ENCODE results near the gene AUTS2. TPM values are rescaled to one million over a fixed set of nuclear protein-coding genes. Genes with fewer than 3 reads are reported as not detected.

Gene AUTS2
- total and polyA plus RNA-seq, 10 of the 15 experiments (the other 5 are each of a cell fraction or from before 2014, with no cell fraction given), result 6.4 to 55.6 (median 21.6) TPM

DNA sequence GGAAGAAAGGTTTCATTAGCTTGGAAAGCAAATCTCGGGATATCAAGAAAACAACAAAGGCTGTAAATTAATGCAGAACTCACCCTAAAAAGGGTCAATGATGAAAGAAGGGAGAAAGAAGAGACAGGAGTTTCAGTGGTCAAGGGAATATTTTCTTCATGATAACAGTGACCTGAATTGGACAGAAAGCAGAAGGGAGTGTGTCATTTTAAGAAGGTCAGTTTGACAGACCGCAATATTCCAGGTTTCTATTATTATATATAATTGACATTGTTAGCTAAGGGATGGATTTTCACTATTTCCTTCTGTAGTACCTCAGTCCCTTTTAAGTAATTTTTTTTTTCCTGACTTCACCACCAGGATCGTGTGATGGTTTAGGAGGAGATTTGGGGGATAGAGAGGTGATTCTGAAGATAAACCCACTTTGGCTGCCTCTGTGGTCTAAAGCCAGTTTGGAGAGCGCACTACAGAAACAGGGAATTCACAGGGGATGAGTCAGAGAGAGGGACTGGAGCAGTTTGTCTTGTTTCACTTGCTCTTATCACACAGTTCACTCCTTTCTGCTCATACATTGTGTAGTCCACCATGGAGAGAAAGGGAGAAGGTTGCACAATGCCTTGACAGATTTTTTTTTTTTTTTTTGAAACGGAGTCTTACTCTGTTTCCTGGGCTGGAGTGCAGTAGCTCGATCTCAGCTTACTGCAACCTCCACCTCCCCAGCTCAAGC lies 417.9 kb downstream of the AUTS2 start:
- intact Hi-C loops (cut with micrococcal nuclease; ENCODE audit: unreplicated experiment), result no loop called here
- FAIRE-seq (no peak), ATAC-seq (peak; percentile 67), DNase-seq (ENCODE audit: low read depth, low spot score) (no peak)
- Histone ChIP-seq H4K20me1 (ENCODE audit: control insufficient read depth, insufficient read depth) (no peaks in the 10 kb centered on the region), H3K4me1 (ENCODE audit: control insufficient read depth, insufficient read depth, low read length) (peaks cover 4% of the 10 kb centered on the region; the same call in 1 of the 2 replicates), H3K9me3 (replicated peaks; ENCODE audit: control insufficient read depth, insufficient read depth, low read length) (no peaks in the 10 kb centered on the region), H3K27me3 (replicated peaks in 1 of 2; ENCODE audit: control insufficient read depth in 2 of 2, insufficient read depth in 2 of 2, low read length in 1 of 2) (no peaks in the 10 kb centered on the region), H3K79me2 (ENCODE audit: control insufficient read depth, insufficient read depth, low read length) (no peaks in the 10 kb centered on the region; the same call in 1 of the 2 replicates), H3K27ac (ENCODE audit: control insufficient read depth, insufficient read depth) (no peak overlapping the region), H3K36me3 (ENCODE audit: control insufficient read depth in 2 of 2, insufficient read depth in 2 of 2, low read length in 1 of 2) (no peaks in the 10 kb centered on the region), H3K4me3 (no peak overlapping the region), H2AFZ (ENCODE audit: control insufficient read depth, low read depth, low read length) (no peak overlapping the region), H3K9ac (ENCODE audit: control insufficient read depth, insufficient read depth, low read length) (no peak overlapping the region), H3K4me2 (ENCODE audit: control insufficient read depth, insufficient read depth) (peak overlapping the region; percentile 26; the same call in 1 of the 2 replicates)
- BruUV-seq (replicated peaks), result no TSS peak
- SMC1A ChIA-PET (ENCODE audit: uncharacterized antibody, unreplicated experiment), result interaction anchor here (0.6 to 2.2 kb wide), 11 partner anchors 9 to 684 kb away, joined by 3 to 12 read pairs (median 3); no protein-coding TSS in a partner anchor
- CTCF ChIA-PET, result interaction anchor here (0.7 kb wide), 1 partner anchor 335 kb away, joined by 4 read pairs; no protein-coding TSS in a partner anchor
- RAD21 ChIA-PET (ENCODE audit: unreplicated experiment), result interaction anchor here (0.6 to 1.6 kb wide), 3 partner anchors 9 to 53 kb away, joined by 3 to 5 read pairs (median 3); no protein-coding TSS in a partner anchor
- POLR2A ChIA-PET, result interaction anchor here (0.7 to 2.1 kb wide), 3 partner anchors 10 to 1251 kb away, joined by 4 to 9 read pairs (median 7); no protein-coding TSS in a partner anchor
- WGBS (ENCODE audit: insufficient coverage, insufficient replicate concordance, low lambda C conversion rate, missing lambda C conversion rate), result 43% methylated on average over 6 of the region's 6 CpGs
- in situ Hi-C loops (cut with MboI), result no loop called here
- TF ChIP-seq GATAD2B (conservative IDR thresholded peaks at IDR 0.05; ENCODE audit: low read depth), result no peak
- TF ChIP-seq NR2C1 (IDR thresholded peaks at IDR 0.05), result no peak
- no peak for TF ChIP-seq SPI1 (IDR thresholded peaks at IDR 0.05; ENCODE audit: borderline replicate concordance, insufficient read depth, low read depth, low read length)
- TF ChIP-seq RAD51 (IDR thresholded peaks at IDR 0.05), result no peak
- peak; percentile 33; the same call in 1 of the 2 replicates for TF ChIP-seq EED (IDR thresholded peaks at IDR 0.05; ENCODE audit: low read depth)
- TF ChIP-seq IKZF1 (conservative IDR thresholded peaks at IDR 0.05), result peak; percentile 51; the same call in 1 of the 2 replicates
- TF ChIP-seq ZNF217 (IDR thresholded peaks at IDR 0.05), result no peak
- no peak for TF ChIP-seq RFX5 (IDR thresholded peaks at IDR 0.05; ENCODE audit: low read depth, low read length)
- TF ChIP-seq MTA2 (IDR thresholded peaks at IDR 0.05; ENCODE audit: low read depth), result peak; percentile 14; the same call in 1 of the 2 replicates
- TF ChIP-seq TCF7 (IDR thresholded peaks at IDR 0.05; ENCODE audit: borderline replicate concordance), result no peak
- TF ChIP-seq IKZF2 (IDR thresholded peaks at IDR 0.05), result peak; percentile 57 to 72; a peak in 3 of 4 replicates
- TF ChIP-seq NFYA (IDR thresholded peaks at IDR 0.05; ENCODE audit: borderline replicate concordance, low read depth, low read length), result no peak
- TF ChIP-seq, protein P1, sequence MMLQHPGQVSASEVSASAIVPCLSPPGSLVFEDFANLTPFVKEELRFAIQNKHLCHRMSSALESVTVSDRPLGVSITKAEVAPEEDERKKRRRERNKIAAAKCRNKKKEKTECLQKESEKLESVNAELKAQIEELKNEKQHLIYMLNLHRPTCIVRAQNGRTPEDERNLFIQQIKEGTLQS (IDR thresholded peaks at IDR 0.05; ENCODE audit: borderline replicate concordance, extremely low read depth, low read depth, low read length), result no peak
- no peak for TF ChIP-seq EGR1 (IDR thresholded peaks at IDR 0.05; ENCODE audit: borderline replicate concordance in 1 of 2, low read depth in 2 of 2, low read length in 2 of 2)
- no peak for TF ChIP-seq FOXM1 (IDR thresholded peaks at IDR 0.05; ENCODE audit: low read depth, low read length)
- TF ChIP-seq CBX3 (IDR thresholded peaks at IDR 0.05; ENCODE audit: borderline replicate concordance, low read depth), result no peak
- TF ChIP-seq, protein P2, sequence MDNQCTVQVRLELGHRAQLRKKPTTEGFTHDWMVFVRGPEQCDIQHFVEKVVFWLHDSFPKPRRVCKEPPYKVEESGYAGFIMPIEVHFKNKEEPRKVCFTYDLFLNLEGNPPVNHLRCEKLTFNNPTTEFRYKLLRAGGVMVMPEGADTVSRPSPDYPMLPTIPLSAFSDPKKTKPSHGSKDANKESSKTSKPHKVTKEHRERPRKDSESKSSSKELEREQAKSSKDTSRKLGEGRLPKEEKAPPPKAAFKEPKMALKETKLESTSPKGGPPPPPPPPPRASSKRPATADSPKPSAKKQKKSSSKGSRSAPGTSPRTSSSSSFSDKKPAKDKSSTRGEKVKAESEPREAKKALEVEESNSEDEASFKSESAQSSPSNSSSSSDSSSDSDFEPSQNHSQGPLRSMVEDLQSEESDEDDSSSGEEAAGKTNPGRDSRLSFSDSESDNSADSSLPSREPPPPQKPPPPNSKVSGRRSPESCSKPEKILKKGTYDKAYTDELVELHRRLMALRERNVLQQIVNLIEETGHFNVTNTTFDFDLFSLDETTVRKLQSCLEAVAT (IDR thresholded peaks at IDR 0.05), result no peak
- peak; percentile 60 for TF ChIP-seq RUNX3 (IDR thresholded peaks at IDR 0.05; ENCODE audit: low read length)
- TF ChIP-seq NFIC (IDR thresholded peaks at IDR 0.05; ENCODE audit: low read depth, low read length), result peak; percentile 32; the same call in 1 of the 2 replicates

All from GM12878 (cell line).